Subcutaneous adipose tissue (tissue), 4 donors: ENCODE data around the gene RPS18. TPM values are rescaled to one million over a fixed set of nuclear protein-coding genes. Genes with fewer than 3 reads are reported as not detected.

Experiments used
- CTCF ChIP-seq: fragments of 450-650 bp; IDR thresholded peaks from one replicate; pipeline ENCODE4 v1.5.1; 2016; ENCODE audit warnings: low read depth, mild to moderate bottlenecking, control low read depth, antibody characterized with exemption, moderate library complexity
- total RNA-seq, 4 donors: library from RNA; depleted of rRNA; stranded (reverse); fragments of >200 nt; gene quantifications; one replicate each; pipeline ENCODE4 v1.1.0, GENCODE V29; 2016

Gene RPS18
- total RNA-seq, result 1,000 to 10,000 TPM; 2,263 to 3,298 (median 2,623) TPM

GRCh38 chr6:33271468-33272274, at the start of gene RPS18, which contains the start of gene VPS52:
Gene RPS18, plus strand, starts transcription at chr6:33272075. Its CDS starts 45 bp downstream, at chr6:33272120.
Gene VPS52, minus strand, starts transcription at chr6:33271876. Its CDS starts 201 bp downstream, at chr6:33271675.
- TF ChIP-seq CTCF, result no peak

GRCh38 chr6:33235221-33235634, 36.6 kb upstream of the RPS18 start:
- TF ChIP-seq CTCF, result no peak

- no peak for TF ChIP-seq CTCF
Observed at GRCh38 chr6:33236328-33236727, 35.5 kb upstream of the RPS18 start.

GRCh38 chr6:33236852-33237251, 35.0 kb upstream of the RPS18 start:
- TF ChIP-seq CTCF, result no peak

- TF ChIP-seq CTCF, result no peak
Observed at GRCh38 chr6:33237741-33238140, 34.1 kb upstream of the RPS18 start.

- TF ChIP-seq CTCF, result no peak
Observed at GRCh38 chr6:33241968-33242367, 29.9 kb upstream of the RPS18 start.

- no peak for TF ChIP-seq CTCF
Observed at GRCh38 chr6:33243476-33243875, 28.4 kb upstream of the RPS18 start.
